Pericardium fibroblast (primary cell): ENCODE measurements around the gene AGAP6. TPM values are rescaled to one million over a fixed set of nuclear protein-coding genes. Genes with fewer than 3 reads are reported as not detected.

Source experiments
- total RNA-seq: library from RNA; depleted of rRNA; stranded (reverse); fragments of >200 nt; gene quantifications from 2 replicates; pipeline ENCODE4 v1.2.3, GENCODE V29; 2015

The AGAP6 gene
- 1.6 and 2.1 TPM in 2 replicates for total RNA-seq

GRCh38 chr10:49988376-49988775 is at the start of gene AGAP6:
Gene AGAP6 (plus strand): TSS chr10:49988406. CDS start chr10:49988716, 310 bp downstream.

GRCh38 chr10:49941447-49942338 is 46.5 kb upstream of the AGAP6 start, which contains the start of the genes PARG and TIMM23B:
Gene PARG (minus strand): TSS chr10:49942027. CDS start chr10:49941725, 302 bp downstream.
Gene TIMM23B (plus strand): TSS chr10:49942053. CDS start chr10:49942195, 142 bp downstream.

Other genes with a start within 250 kb of the AGAP6 start
- 0.09 and 0.82 TPM in 2 replicates for gene OGDHL, start 226.1 kb upstream of the AGAP6 start, total RNA-seq
- 10.9 and 13.7 TPM in 2 replicates for gene PARG, start 46.4 kb upstream of the AGAP6 start, total RNA-seq
- 5.4 and 13.7 TPM in 2 replicates for gene TIMM23B, start 46.4 kb upstream of the AGAP6 start, total RNA-seq
- 27.2 and 35.9 TPM in 2 replicates for gene WASHC2A, start 79.5 kb downstream of the AGAP6 start, total RNA-seq